Keratinocyte (primary cell): ENCODE measurements around the gene PMF1. TPM values are rescaled to one million over a fixed set of nuclear protein-coding genes. Genes with fewer than 3 reads are reported as not detected.

Experiments
- DNase-seq: peaks from one replicate; pipeline ENCODE4 v3.0.0-alpha.2; 2011; ENCODE audit warnings: low read depth, missing footprints, low spot score
- FAIRE-seq: peaks from 2 replicates; lab custom pipeline; 2011; peaks lifted over from hg19 to GRCh38; lab: Jason Lieb, UNC
- H2AFZ ChIP-seq: 2 replicates; pipeline ENCODE4 v1.6.0; 2012; ENCODE audit warnings: low read length, control low read depth, inconsistent platforms; ENCODE audit not compliant: control insufficient read depth
- H3K27ac ChIP-seq: 2 replicates; pipeline ENCODE4 v1.5.1; 2011; ENCODE audit warnings: low read length; ENCODE audit not compliant: control insufficient read depth, insufficient read depth
- H3K27me3 ChIP-seq: 3 replicates; pipeline ENCODE4 v1.6.0; 2011; ENCODE audit warnings: low read length; ENCODE audit not compliant: control insufficient read depth, insufficient read depth; ENCODE audit errors: extremely low read depth
- H3K36me3 ChIP-seq, 2 experiments: 2 replicates in 1 of 2; 3 replicates in 1 of 2; pipeline ENCODE4 v1.5.1; 2011; ENCODE audit warnings: low read length in 2 of 2, mild to moderate bottlenecking in 1 of 2; ENCODE audit not compliant: control insufficient read depth in 2 of 2, insufficient read depth in 2 of 2; ENCODE audit errors: extremely low read depth in 1 of 2
- H3K4me1 ChIP-seq: 3 replicates; pipeline ENCODE4 v1.5.1; 2011; ENCODE audit warnings: low read length; ENCODE audit not compliant: control insufficient read depth, insufficient read depth; ENCODE audit errors: extremely low read depth
- H3K4me2 ChIP-seq: 3 replicates; pipeline ENCODE4 v1.6.0; 2011; ENCODE audit warnings: low read depth, low read length; ENCODE audit not compliant: control insufficient read depth, insufficient read depth; ENCODE audit errors: extremely low read depth
- H3K4me3 ChIP-seq, 3 experiments: fragments of 200-600 bp in 1 of 3; sonication (generic) in 1 of 3; 2 replicates in 2 of 3; 3 replicates in 1 of 3; pipeline ENCODE4 v1.5.1; 2011 to 2016; ENCODE audit warnings: low read length in 3 of 3, mild to moderate bottlenecking in 3 of 3, control low read depth in 2 of 3, inconsistent platforms in 1 of 3, low read depth in 1 of 3, mixed read lengths in 1 of 3, mixed run types in 1 of 3, moderate library complexity in 1 of 3; ENCODE audit not compliant: control insufficient read depth in 2 of 3, insufficient read depth in 2 of 3; ENCODE audit errors: extremely low read depth in 1 of 3
- H3K79me2 ChIP-seq: 2 replicates; pipeline ENCODE4 v1.6.0; 2012; ENCODE audit warnings: low read length; ENCODE audit not compliant: control insufficient read depth, insufficient read depth
- H3K9ac ChIP-seq: 3 replicates; pipeline ENCODE4 v1.6.0; 2011; ENCODE audit warnings: low read length; ENCODE audit not compliant: control insufficient read depth, insufficient read depth; ENCODE audit errors: extremely low read depth
- H3K9me1 ChIP-seq: 3 replicates; pipeline ENCODE4 v1.6.0; 2011; ENCODE audit warnings: low read length; ENCODE audit not compliant: control insufficient read depth, insufficient read depth; ENCODE audit errors: extremely low read depth
- H3K9me3 ChIP-seq: 2 replicates; pipeline ENCODE4 v1.5.1; 2012; ENCODE audit warnings: low read depth, low read length; ENCODE audit not compliant: control insufficient read depth
- H4K20me1 ChIP-seq: 3 replicates; pipeline ENCODE4 v1.6.0; 2011; ENCODE audit warnings: low read length; ENCODE audit not compliant: control insufficient read depth, insufficient read depth; ENCODE audit errors: extremely low read depth
- CTCF ChIP-seq, 3 experiments: IDR thresholded peaks in 1 of 3; conservative IDR thresholded peaks in 1 of 3; optimal IDR thresholded peaks in 1 of 3; 2 replicates in 2 of 3; 3 replicates in 1 of 3; pipeline versions ENCODE3 to v1.5.1; 2011; ENCODE audit warnings: low read length in 3 of 3, mild to moderate bottlenecking in 3 of 3, moderate library complexity in 2 of 3, control low read depth in 1 of 3, inconsistent platforms in 1 of 3; ENCODE audit not compliant: insufficient read depth in 2 of 3; ENCODE audit errors: extremely low read depth in 1 of 3
- EZH2 ChIP-seq: IDR thresholded peaks from one replicate; pipeline ENCODE4 v1.6.1; 2012; ENCODE audit warnings: inconsistent platforms, mild to moderate bottlenecking, low read length, moderate library complexity
- dilution Hi-C: fragments of 300-500 bp; cut with MboI; formaldehyde crosslinking; loops from one replicate; pipeline ENCODE4 v1.7.0; 2020; ENCODE audit warnings: low sequenced_read_pairs; ENCODE audit not compliant: extremely low pct_ligation_motif_present
- polyA plus RNA-seq, 5 experiments: library from polyadenylated mRNA; depleted of rRNA in 3 of 5; stranded (reverse) in 3 of 5; stranded (forward) in 1 of 5; unstranded in 1 of 5; fragments of >200 nt; gene quantifications; 1 replicate in 1 of 5; 2 replicates in 3 of 5; 3 replicates in 1 of 5; pipeline versions ENCODE4 v1.2.1 to v1.2.3, GENCODE V29; 2011 to 2012; ENCODE audit warnings: missing spikeins in 2 of 5, low read depth in 1 of 5, low replicate concordance in 1 of 5

The PMF1 gene
- polyA plus RNA-seq, 1 donor (not counting 4 experiments of a cell fraction or from before 2014, with no cell fraction given), result 41.0 TPM

- TF ChIP-seq CTCF (optimal IDR thresholded peaks at IDR 0.05 in 1 of 3, IDR thresholded peaks at IDR 0.05 in 1 of 3, conservative IDR thresholded peaks at IDR 0.05 in 1 of 3; ENCODE audit: extremely low read depth in 1 of 3, insufficient read depth in 2 of 3, low read length in 3 of 3) (no peak), EZH2 (no peak)
- Histone ChIP-seq H2AFZ (no peak overlapping the region), H4K20me1 (no peaks in the 10 kb centered on the region), H3K4me1 (peaks cover 13% of the 10 kb centered on the region), H3K79me2 (peaks cover 68% of the 10 kb centered on the region), H3K27me3 (no peaks in the 10 kb centered on the region), H3K9me3 (no peaks in the 10 kb centered on the region), H3K4me2 (no peak overlapping the region), H3K9ac (no peak overlapping the region), H3K27ac (no peak overlapping the region), H3K4me3 (no peak overlapping the region), H3K9me1 (no peaks in the 10 kb centered on the region), H3K36me3 (peaks cover 16 to 22% of the 10 kb centered on the region in 2 experiments)
- dilution Hi-C loops, result no loop called here
- no peak for FAIRE-seq
- no peak for DNase-seq
These were observed 13.9 kb upstream of the PMF1 start for GRCh38 chr1:156198831-156199349.

- no peaks in the 10 kb centered on the region for H3K9me3 ChIP-seq
- H3K79me2 ChIP-seq, result peaks cover 64% of the 10 kb centered on the region
- H3K4me3 ChIP-seq, result no peak overlapping the region
- dilution Hi-C loops, result no loop called here
- H3K9ac ChIP-seq, result no peak overlapping the region
- TF ChIP-seq EZH2, result no peak
- TF ChIP-seq CTCF (optimal IDR thresholded peaks at IDR 0.05 in 1 of 3, IDR thresholded peaks at IDR 0.05 in 1 of 3, conservative IDR thresholded peaks at IDR 0.05 in 1 of 3; ENCODE audit: extremely low read depth in 1 of 3, insufficient read depth in 2 of 3, low read length in 3 of 3), result no peak
- no peaks in the 10 kb centered on the region for H3K9me1 ChIP-seq
- no peak for DNase-seq
- peaks cover 8% of the 10 kb centered on the region for H3K4me1 ChIP-seq
- peaks cover 16 to 26% of the 10 kb centered on the region in 2 experiments for H3K36me3 ChIP-seq
- no peak overlapping the region for H3K27ac ChIP-seq
- no peaks in the 10 kb centered on the region for H3K27me3 ChIP-seq
- H3K4me2 ChIP-seq, result no peak overlapping the region
- H4K20me1 ChIP-seq, result no peaks in the 10 kb centered on the region
- no peak for FAIRE-seq
- no peak overlapping the region for H2AFZ ChIP-seq
These were observed 12.8 kb upstream of the PMF1 start for GRCh38 chr1:156200044-156200443.
